Endothelial cell of hepatic sinusoid (primary cell): ENCODE measurements around the gene IL36A.

Experiments
- in situ Hi-C: cut with HindIII; loops from 2 replicates; pipeline ENCODE4 v1.10.0; 2017; ENCODE audit warnings: low sequenced_read_pairs

Gene IL36A

DNA sequence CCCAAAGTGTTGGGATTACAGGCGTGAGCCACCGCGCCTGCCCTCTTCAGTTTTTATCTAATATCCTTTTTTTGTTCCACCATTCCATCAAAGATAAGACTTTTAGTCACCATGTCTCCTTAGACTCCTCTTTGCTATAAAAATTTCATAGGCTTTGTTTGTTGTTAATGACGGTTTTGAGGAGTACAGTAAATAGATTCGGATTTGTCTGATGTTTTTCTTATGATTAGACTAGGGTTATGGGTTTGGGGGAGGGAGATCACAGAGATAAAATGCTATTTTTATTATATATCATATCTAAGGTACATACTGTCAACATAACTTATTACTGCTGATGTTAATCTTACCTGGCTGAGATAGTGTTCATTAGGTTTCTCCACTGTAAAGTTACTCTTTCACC lies 41.2 kb downstream of the IL36A start:
- in situ Hi-C loops, result no loop called here

DNA sequence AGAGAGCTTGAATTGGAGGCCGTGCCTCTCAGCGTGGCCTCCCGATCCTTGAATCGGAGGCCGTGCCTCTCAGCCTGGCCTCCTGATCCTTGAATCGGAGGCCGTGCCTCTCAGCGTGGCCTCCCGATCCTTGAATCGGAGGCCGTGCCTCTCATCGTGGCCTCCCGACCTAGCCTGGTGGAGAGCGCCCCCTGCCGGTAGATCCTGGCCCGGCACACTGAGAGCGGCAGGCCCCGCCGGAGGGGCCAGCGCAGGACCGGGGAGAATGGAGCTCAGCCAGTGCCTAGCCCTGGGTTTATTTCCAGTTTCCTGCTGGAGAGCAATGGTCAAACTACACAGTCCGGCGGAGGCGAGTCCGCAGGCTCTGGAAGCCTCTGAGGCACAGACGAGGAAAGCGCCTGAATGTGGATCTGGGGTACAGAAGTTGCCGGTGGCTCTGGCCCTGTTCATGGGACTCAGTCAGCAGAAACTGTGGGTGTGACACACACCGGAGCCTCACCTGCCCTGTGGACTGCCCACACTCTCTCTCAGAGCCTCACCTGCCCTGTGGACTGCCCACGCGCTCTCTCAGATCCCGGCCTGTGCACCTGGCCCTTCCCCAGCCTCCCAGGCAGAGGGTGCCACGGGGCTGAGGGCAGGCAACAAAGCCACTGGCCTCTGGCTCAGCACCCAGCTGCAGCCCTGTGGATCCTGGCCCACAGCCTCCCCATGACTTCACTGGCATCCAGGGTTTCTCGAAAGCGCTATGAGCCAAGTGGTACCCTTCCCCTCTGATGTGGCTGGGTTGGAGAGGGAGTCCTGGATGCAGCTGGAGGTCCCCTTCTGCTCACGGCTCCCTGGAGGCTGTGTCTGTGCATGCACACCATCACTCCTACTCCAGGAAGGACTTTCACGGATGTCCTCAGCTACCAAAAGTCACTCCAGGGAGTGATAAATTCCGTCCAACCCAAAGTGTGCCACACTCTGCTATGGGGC lies 45.9 kb downstream of the IL36A start:
- in situ Hi-C loops, result no loop called here

DNA sequence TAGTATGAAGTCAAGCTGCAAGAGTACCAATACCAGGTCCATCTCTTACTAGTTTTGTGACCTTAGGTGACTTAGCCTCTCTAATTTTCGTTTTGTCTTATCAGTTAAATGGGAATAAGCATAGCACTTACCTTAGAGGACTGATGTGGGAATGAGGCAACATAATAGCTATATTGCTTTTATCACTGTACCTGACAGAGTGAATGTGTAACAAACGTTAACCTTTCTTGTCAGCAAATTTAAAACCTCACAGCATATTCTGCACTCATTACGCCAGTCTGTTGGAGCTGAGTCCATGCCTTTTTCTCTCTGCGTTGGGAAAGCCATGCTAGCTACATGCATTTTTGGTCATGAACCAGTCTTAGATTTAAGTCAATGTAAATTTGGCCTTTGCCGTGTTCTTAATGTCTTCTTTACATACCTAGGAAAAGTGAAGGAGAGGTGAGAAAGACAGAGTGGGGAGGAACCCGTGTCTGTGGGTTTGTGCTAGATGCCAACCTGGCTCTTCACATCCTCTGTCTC lies 47.2 kb downstream of the IL36A start, which contains the start of gene IL36B:
Gene IL36B (minus strand): TSS at position 472 of the 522 bp plus-strand sequence.
- in situ Hi-C loops, result no loop called here

DNA sequence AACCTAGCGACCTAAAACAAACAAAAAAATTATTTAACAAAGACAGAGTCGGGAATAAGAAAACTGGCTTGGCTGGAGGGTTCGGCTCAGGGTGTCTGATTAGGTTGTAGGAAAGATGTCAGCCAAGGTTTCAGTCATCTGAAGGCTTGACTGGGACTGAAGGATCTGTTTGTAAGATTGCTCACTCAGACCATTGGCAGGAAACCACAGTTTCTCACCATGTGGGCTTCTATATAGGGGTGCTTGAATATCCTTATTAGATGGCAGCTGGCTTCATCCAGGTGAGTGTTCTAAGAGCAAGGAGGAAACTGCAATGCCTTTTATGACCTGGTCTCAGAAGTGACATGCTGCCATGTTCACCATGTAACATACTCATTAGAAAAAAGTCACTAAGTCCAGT lies 48.4 kb downstream of the IL36A start:
- in situ Hi-C loops, result no loop called here

DNA sequence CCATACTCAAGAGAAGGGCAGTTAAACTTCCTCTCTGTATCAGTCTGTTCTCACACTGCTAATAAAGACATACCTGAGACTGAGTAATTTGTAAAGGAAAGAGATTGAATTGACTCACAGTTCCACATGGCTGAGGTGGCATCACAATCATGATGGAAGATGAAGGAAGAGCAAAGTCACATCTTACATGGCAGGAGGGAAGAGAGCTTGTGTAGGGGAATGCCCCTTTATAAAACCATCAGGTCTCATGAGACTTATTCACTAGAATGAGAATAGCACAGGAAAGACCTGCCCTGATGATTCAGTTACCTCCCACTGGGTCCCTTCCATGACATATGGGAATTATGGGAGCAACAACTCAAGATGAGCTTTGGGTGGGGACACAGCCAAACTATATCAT lies 48.8 kb downstream of the IL36A start:
- in situ Hi-C loops, result no loop called here

DNA sequence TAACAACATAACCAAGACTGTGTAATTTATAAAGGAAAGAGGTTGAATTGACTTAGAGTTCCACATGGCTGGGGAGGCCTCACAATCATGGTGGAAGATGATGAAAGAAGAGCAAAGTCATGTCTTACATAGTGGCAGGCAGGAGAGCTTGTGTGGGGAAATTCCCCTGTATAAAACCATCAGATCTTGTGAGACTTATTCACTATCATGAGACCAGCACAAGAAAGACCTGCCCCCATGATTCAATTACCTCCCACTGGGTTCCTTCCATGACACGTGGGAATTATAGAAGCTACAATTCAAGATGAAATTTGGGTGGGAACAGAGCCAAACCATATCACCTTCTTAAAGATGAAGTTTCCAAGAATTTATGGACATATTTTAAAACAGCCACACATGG lies 51.3 kb downstream of the IL36A start:
- in situ Hi-C loops, result no loop called here

DNA sequence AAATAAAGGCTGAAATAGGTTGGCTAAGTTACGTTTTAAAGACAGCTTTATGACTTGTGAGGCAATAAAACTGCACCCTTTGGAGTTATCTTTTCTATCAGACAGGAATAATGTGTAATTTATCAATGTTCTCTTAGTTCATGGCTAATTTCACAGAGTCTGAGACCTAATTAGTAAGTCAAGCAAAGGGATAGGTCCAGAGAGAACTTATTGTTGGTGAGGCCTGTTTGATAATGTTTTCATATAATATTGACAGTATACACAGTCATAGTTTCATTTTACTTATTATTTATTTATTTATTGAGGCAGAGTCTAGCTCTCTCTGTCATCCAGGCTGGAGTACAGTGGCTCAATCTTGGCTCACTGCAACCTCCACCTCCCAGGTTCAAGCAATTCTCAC lies 51.9 kb downstream of the IL36A start:
- in situ Hi-C loops, result no loop called here
